H1 (cell line): Measurements from ENCODE around the gene METAP1D. TPM values are rescaled to one million over a fixed set of nuclear protein-coding genes. Genes with fewer than 3 reads are reported as not detected.
A peak's percentile ranks its signal among the peaks of the same experiment; 100 is the strongest.

ENCODE experiments used
- CTCF ChIA-PET: fragments of 300-600 bp; sonication (Branson Sonifier 250); formaldehyde crosslinking; loops from one replicate; lab custom pipeline; 2021; ENCODE audit not compliant: partially characterized antibody; lab: Charles Lee
- POLR2A ChIA-PET: fragments of 300-600 bp; sonication (Branson Sonifier 250); formaldehyde crosslinking; loops from one replicate; lab custom pipeline; 2021; ENCODE audit warnings: inconsistent platforms; ENCODE audit not compliant: partially characterized antibody; lab: Charles Lee
- DNase-seq, 2 experiments: peaks; one replicate each; pipeline versions ENCODE4 v3.0.0 to v3.0.0-alpha.2; 2010 to 2022; ENCODE audit warnings: low spot score in 2 of 2, low read depth in 1 of 2, mixed read lengths in 1 of 2
- FAIRE-seq: peaks from 2 replicates; lab custom pipeline; 2011; peaks lifted over from hg19 to GRCh38; lab: Jason Lieb, UNC
- H2AFZ ChIP-seq: 2 replicates; pipeline ENCODE4 v1.8.1; 2012; ENCODE audit warnings: low read length, inconsistent platforms
- H2AK5ac ChIP-seq: 2 replicates; pipeline ENCODE4 v1.6.1; 2013; ENCODE audit warnings: low read depth, low read length
- H2BK120ac ChIP-seq: replicated peaks from 2 replicates; pipeline ENCODE3; 2013; ENCODE audit warnings: low read depth, low read length, inconsistent platforms
- H2BK12ac ChIP-seq: 2 replicates; pipeline ENCODE4 v1.6.1; 2013; ENCODE audit warnings: low read depth, low read length
- H2BK15ac ChIP-seq: 2 replicates; pipeline ENCODE4 v1.6.1; 2013; ENCODE audit warnings: low read length
- H2BK20ac ChIP-seq: 2 replicates; pipeline ENCODE4 v1.6.1; 2013; ENCODE audit warnings: low read length
- H2BK5ac ChIP-seq: 2 replicates; pipeline ENCODE4 v1.6.1; 2013; ENCODE audit warnings: low read depth, low read length
- H3K14ac ChIP-seq: 2 replicates; pipeline ENCODE4 v1.6.1; 2013; ENCODE audit warnings: inconsistent platforms; ENCODE audit not compliant: insufficient read length
- H3K18ac ChIP-seq: 2 replicates; pipeline ENCODE4 v1.6.1; 2013; ENCODE audit warnings: low read length; ENCODE audit errors: extremely low read depth
- H3K23ac ChIP-seq: 2 replicates; pipeline ENCODE4 v1.6.1; 2013; ENCODE audit warnings: inconsistent platforms; ENCODE audit not compliant: insufficient read length
- H3K23me2 ChIP-seq: 2 replicates; pipeline ENCODE4 v1.6.1; 2013; ENCODE audit warnings: low read depth, low read length
- H3K27ac ChIP-seq: 2 replicates; pipeline ENCODE4 v1.6.1; 2011; ENCODE audit warnings: low read depth, low read length, inconsistent platforms
- H3K27me3 ChIP-seq, 4 experiments: replicated peaks in 1 of 4; 1 replicate in 1 of 4; 2 replicates in 3 of 4; pipeline versions ENCODE4 v1.6.1 to v1.8.1; 2011 to 2013; ENCODE audit warnings: low read length in 3 of 4, mild to moderate bottlenecking in 3 of 4, inconsistent platforms in 2 of 4, mixed read lengths in 2 of 4, moderate library complexity in 1 of 4; ENCODE audit not compliant: control insufficient read depth in 3 of 4, insufficient read depth in 3 of 4; ENCODE audit errors: extremely low read depth in 1 of 4
- H3K36me3 ChIP-seq, 4 experiments: 2 replicates each; pipeline versions ENCODE4 v1.6.1 to v1.8.1; 2011 to 2013; ENCODE audit warnings: mild to moderate bottlenecking in 4 of 4, low read length in 3 of 4, moderate library complexity in 2 of 4, control low read depth in 1 of 4, inconsistent platforms in 1 of 4; ENCODE audit not compliant: insufficient read depth in 4 of 4, control insufficient read depth in 2 of 4
- H3K4ac ChIP-seq: replicated peaks from 2 replicates; pipeline ENCODE3; 2013; ENCODE audit warnings: low read length, low read depth, mixed read lengths, inconsistent platforms; ENCODE audit not compliant: insufficient read length
- H3K4me1 ChIP-seq, 4 experiments: replicated peaks in 1 of 4; 1 replicate in 1 of 4; 2 replicates in 3 of 4; pipeline versions ENCODE4 v1.6.1 to v1.8.1; 2011 to 2013; ENCODE audit warnings: low read length in 3 of 4, inconsistent platforms in 2 of 4, mixed read lengths in 1 of 4; ENCODE audit not compliant: insufficient read depth in 4 of 4, control insufficient read depth in 3 of 4
- H3K4me2 ChIP-seq, 2 experiments: 2 replicates each; pipeline versions ENCODE4 v1.6.1 to v1.8.1; 2011 to 2013; ENCODE audit warnings: low read depth in 2 of 2, low read length in 2 of 2, control low read depth in 1 of 2, inconsistent platforms in 1 of 2, mild to moderate bottlenecking in 1 of 2; ENCODE audit not compliant: insufficient read depth in 1 of 2
- H3K4me3 ChIP-seq, 4 experiments: fragments of 200-600, 300-600 bp in 1 of 4; sonication (generic), shearing (Covaris generic), sonication (Bioruptor Twin) in 1 of 4; 2 replicates each; pipeline versions ENCODE4 v1.5.1 to v1.8.1; 2011 to 2016; ENCODE audit warnings: low read length in 4 of 4, low read depth in 3 of 4, control low read depth in 2 of 4, inconsistent platforms in 2 of 4, mild to moderate bottlenecking in 2 of 4, mixed read lengths in 1 of 4, moderate library complexity in 1 of 4; ENCODE audit not compliant: insufficient read depth in 2 of 4; ENCODE audit errors: extremely low read depth in 1 of 4
- H3K56ac ChIP-seq: replicated peaks from 2 replicates; pipeline ENCODE3; 2013; ENCODE audit warnings: low read depth, mild to moderate bottlenecking, mixed read lengths, low read length, inconsistent platforms; ENCODE audit not compliant: insufficient read length
- H3K79me1 ChIP-seq: 2 replicates; pipeline ENCODE4 v1.6.1; 2013; ENCODE audit warnings: low read depth, low read length, control low read depth
- H3K79me2 ChIP-seq, 2 experiments: 2 replicates each; pipeline versions ENCODE4 v1.6.1 to v1.8.1; 2012 to 2013; ENCODE audit warnings: low read length in 2 of 2, mild to moderate bottlenecking in 2 of 2, inconsistent platforms in 1 of 2; ENCODE audit not compliant: insufficient read depth in 2 of 2, control insufficient read depth in 1 of 2
- H3K9ac ChIP-seq, 4 experiments: replicated peaks in 1 of 4; 1 replicate in 1 of 4; 2 replicates in 3 of 4; pipeline versions ENCODE4 v1.6.1 to v1.8.1; 2011 to 2013; ENCODE audit warnings: low read depth in 3 of 4, low read length in 3 of 4, control low read depth in 2 of 4, mild to moderate bottlenecking in 2 of 4, moderate library complexity in 2 of 4, inconsistent platforms in 1 of 4; ENCODE audit errors: extremely low read depth in 1 of 4
- H3K9me3 ChIP-seq, 2 experiments: 2 replicates each; pipeline versions ENCODE4 v1.6.1 to v1.8.1; 2012 to 2013; ENCODE audit warnings: mild to moderate bottlenecking in 2 of 2, moderate library complexity in 2 of 2, control low read depth in 1 of 2, inconsistent platforms in 1 of 2, low read depth in 1 of 2, low read length in 1 of 2, mixed read lengths in 1 of 2; ENCODE audit not compliant: insufficient read depth in 2 of 2
- H4K20me1 ChIP-seq, 2 experiments: replicated peaks in 1 of 2; 2 replicates each; pipeline versions ENCODE3 to v1.8.1; 2011 to 2013; ENCODE audit warnings: inconsistent platforms in 2 of 2, low read length in 2 of 2, mild to moderate bottlenecking in 1 of 2; ENCODE audit not compliant: insufficient read depth in 2 of 2, control insufficient read depth in 1 of 2
- H4K5ac ChIP-seq: 2 replicates; pipeline ENCODE4 v1.6.1; 2013; ENCODE audit warnings: low read length, low read depth, mixed read lengths, inconsistent platforms; ENCODE audit not compliant: insufficient read length
- H4K8ac ChIP-seq: 2 replicates; pipeline ENCODE4 v1.8.0; 2013; ENCODE audit warnings: mild to moderate bottlenecking, moderate library complexity, low read length, inconsistent platforms; ENCODE audit not compliant: insufficient read depth; ENCODE audit errors: extremely low read depth
- H4K91ac ChIP-seq: replicated peaks from 2 replicates; pipeline ENCODE3; 2013; ENCODE audit warnings: low read length, mixed read lengths, inconsistent platforms; ENCODE audit not compliant: insufficient read length
- ASH2L ChIP-seq: fragments of 200-600, 300-600 bp; sonication (generic); IDR thresholded peaks from one replicate; pipeline ENCODE4 v1.7.1; 2017; ENCODE audit warnings: low read length
- CEBPB ChIP-seq: IDR thresholded peaks from 2 replicates; pipeline ENCODE4 v1.6.1; 2012; ENCODE audit warnings: low read depth, low read length
- NRF1 ChIP-seq: IDR thresholded peaks from 2 replicates; pipeline ENCODE4 v1.6.1; 2011; ENCODE audit warnings: mild to moderate bottlenecking, low read depth, low read length, improper control_type of control experiment
- RAD21 ChIP-seq, 2 experiments: IDR thresholded peaks in 1 of 2; conservative IDR thresholded peaks in 1 of 2; 2 replicates each; pipeline ENCODE4 v1.6.1; 2011; ENCODE audit warnings: low read depth in 2 of 2, low read length in 2 of 2, improper control_type of control experiment in 1 of 2, inconsistent platforms in 1 of 2, mild to moderate bottlenecking in 1 of 2, moderate library complexity in 1 of 2
- SP4 ChIP-seq: IDR thresholded peaks from 2 replicates; pipeline ENCODE4 v1.6.1; 2012; ENCODE audit warnings: low read length, inconsistent platforms
- SUZ12 ChIP-seq: fragments of 200-600 bp; sonication (generic); IDR thresholded peaks from 2 replicates; pipeline ENCODE4 v1.6.1; 2012; ENCODE audit warnings: mild to moderate bottlenecking, inconsistent platforms, low read length, moderate library complexity, mixed read lengths
- YY1 ChIP-seq: IDR thresholded peaks from 2 replicates; pipeline ENCODE4 v1.6.1; 2011; ENCODE audit warnings: low read depth, mild to moderate bottlenecking, low read length
- ZNF274 ChIP-seq: IDR thresholded peaks from 2 replicates; pipeline ENCODE4 v1.7.0; 2012; ENCODE audit warnings: low read length, borderline replicate concordance; ENCODE audit errors: extremely low read depth
- WGBS, 2 experiments: shearing (Covaris generic) in 1 of 2; methylation state at CpG; one replicate each; pipeline versions ENCODE4 v1.1.6 to v1.1.7; 2013 to 2015; ENCODE audit warnings: low lambda C conversion rate in 2 of 2, mixed read lengths in 2 of 2, inconsistent platforms in 1 of 2, low coverage in 1 of 2, missing lambda C conversion rate in 1 of 2; ENCODE audit not compliant: insufficient replicate concordance in 2 of 2, insufficient coverage in 1 of 2, insufficient read length in 1 of 2; ENCODE audit errors: extremely low coverage in 1 of 2, missing lambda C conversion rate in 1 of 2; 5-methylcytosine and 5-hydroxymethylcytosine counted together
- polyA plus RNA-seq, 7 experiments: library from polyadenylated mRNA; depleted of rRNA in 3 of 7; stranded (reverse) in 5 of 7; unstranded in 2 of 7; fragments of >200 nt in 5 of 7; fragments of 200-250 nt in 2 of 7; gene quantifications; 1 replicate in 5 of 7; 2 replicates in 1 of 7; 4 replicates in 1 of 7; pipeline versions ENCODE4 v1.2.1 to v1.2.3, GENCODE V29; 2011 to 2013; ENCODE audit warnings: missing spikeins in 2 of 7, mixed read lengths in 2 of 7
- total RNA-seq: library from RNA; stranded (reverse); fragmentation: NEBNext Ultra II Directional; extraction: Animal tissue kit (Norgen Biotek cat#: 25700); gene quantifications from 2 replicates; pipeline ENCODE4 v1.2.1, GENCODE V29; 2021
- TF ChIP-seq, protein P1 (sequence below): IDR thresholded peaks from 2 replicates; pipeline ENCODE4 v1.6.1; 2011; ENCODE audit warnings: low read depth, mild to moderate bottlenecking, low read length; ENCODE audit not compliant: insufficient read depth

Gene METAP1D
- total and polyA plus RNA-seq, 2 of the 8 experiments (the other 6 are each of a cell fraction or from before 2014, with no cell fraction given) = 3.9 to 6.2 TPM

DNA sequence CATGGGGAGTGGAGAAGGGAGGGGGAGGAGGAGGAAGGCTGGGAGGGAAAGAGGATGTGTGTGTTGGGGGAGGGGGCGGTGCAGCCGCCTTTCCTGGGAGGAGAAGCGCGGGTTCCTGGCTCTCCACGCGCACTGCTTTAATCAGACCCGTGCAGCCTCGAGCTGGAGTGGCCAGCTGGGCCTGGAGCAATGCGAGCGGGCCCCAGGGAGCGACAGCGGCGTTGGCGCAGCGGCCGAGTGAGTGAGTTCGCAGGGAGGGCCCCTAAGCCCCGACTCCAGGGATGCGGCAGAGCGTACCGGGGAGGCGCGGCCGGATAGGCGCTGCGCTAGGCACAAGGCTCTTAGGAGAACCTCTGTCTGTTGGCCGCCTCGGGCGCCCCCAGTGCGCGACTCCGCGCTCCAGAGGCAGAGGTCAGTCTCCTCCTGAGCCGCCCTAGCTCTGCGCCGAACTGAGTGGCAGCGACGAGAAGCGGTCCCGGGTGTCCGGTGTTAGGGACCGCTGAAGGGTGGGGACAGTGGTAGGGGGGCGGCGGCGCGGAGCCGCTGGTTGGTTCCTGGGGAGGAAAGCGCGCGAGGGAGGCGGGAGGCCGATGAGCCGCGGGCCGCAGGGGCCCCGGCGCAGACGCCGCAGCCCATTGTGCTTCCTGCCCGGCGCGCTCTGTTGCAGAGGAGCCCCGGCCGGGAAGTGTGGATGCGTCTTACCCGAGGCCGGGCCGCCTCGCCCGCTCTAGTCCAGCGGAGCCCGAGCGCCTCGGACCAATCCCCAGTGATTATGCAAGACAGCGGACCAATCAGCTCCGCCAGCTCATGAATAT lies 85.1 kb downstream of the METAP1D start:
- no peak overlapping the region for H3K4ac ChIP-seq
- 1% methylated on average over 43 of the region's 76 CpGs; no CpG with 5 or more reads in 1 of the 2 experiments for WGBS, 2 experiments
- H3K36me3 ChIP-seq = 0 out of 8 replicates have a peak, but pooled peaks cover 0 to 3% (median 0%) of the 10 kb centered on the region in 4 experiments
- no peaks in the 10 kb centered on the region for H3K79me2 ChIP-seq
- H3K4me1 ChIP-seq = peaks cover 2 to 61% (median 31%) of the 10 kb centered on the region in 4 experiments
- H3K23me2 ChIP-seq = peaks cover 14% of the 10 kb centered on the region; the same call in 1 of the 2 replicates
- POLR2A ChIA-PET = interaction anchor here (0.8 to 14.0 kb wide), 2 partner anchors 12 to 17 kb away, joined by 3 to 184 read pairs; partner anchors contain the start of gene DLX2
- H2BK15ac ChIP-seq = 0 out of 2 replicates have a peak overlapping the region, but pooled peaks have one; percentile 81
- FAIRE-seq (peak; percentile 72), DNase-seq (peak in 1 of 2 experiments; percentile 88)
- no peak overlapping the region for H3K56ac ChIP-seq
- H3K27ac ChIP-seq = no peak overlapping the region
- peak overlapping the region; percentile 9; the same call in 1 of the 2 replicates for H2AFZ ChIP-seq
- no peak overlapping the region for H4K8ac ChIP-seq
- no peak overlapping the region for H2BK120ac ChIP-seq
- H3K14ac ChIP-seq = no peak overlapping the region
- peaks cover 93 to 100% (median 99%) of the 10 kb centered on the region in 4 experiments for H3K27me3 ChIP-seq
- H2BK12ac ChIP-seq = 0 out of 2 replicates have a peak overlapping the region, but pooled peaks have one; percentile 39
- no peak overlapping the region for H3K23ac ChIP-seq
- no peak overlapping the region for H2AK5ac ChIP-seq
- H3K4me2 ChIP-seq = peak overlapping the region; percentile 78 to 84
- peak overlapping the region; percentile 48; the same call in 1 of the 2 replicates for H3K18ac ChIP-seq
- H3K9me3 ChIP-seq = no peaks in the 10 kb centered on the region
- CTCF ChIA-PET = interaction anchor here (0.9 to 12.4 kb wide), 5 partner anchors 11 to 489 kb away, joined by 3 to 198 read pairs (median 19); partner anchors contain the start of gene DLX2
- H4K20me1 ChIP-seq = peaks cover 23 to 45% of the 10 kb centered on the region in 2 experiments
- H2BK5ac ChIP-seq = no peak overlapping the region; the same call in 1 of the 2 replicates
- no peaks in the 10 kb centered on the region for H3K79me1 ChIP-seq
- no peak overlapping the region for H3K9ac ChIP-seq
- H2BK20ac ChIP-seq = 0 out of 2 replicates have a peak overlapping the region, but pooled peaks have one; percentile 18
- no peak overlapping the region for H4K91ac ChIP-seq
- peak overlapping the region; percentile 40 to 66 (median 53) for H3K4me3 ChIP-seq
- no peak overlapping the region for H4K5ac ChIP-seq
- TF ChIP-seq NRF1 (no peak), CEBPB (peak; percentile 92), ZNF274 (no peak), ASH2L (peak; percentile 24), RAD21 (IDR thresholded peaks at IDR 0.05 in 1 of 2, conservative IDR thresholded peaks at IDR 0.05 in 1 of 2; ENCODE audit: low read depth in 2 of 2, low read length in 2 of 2) (no peak), SUZ12 (no peak; the same call in 1 of the 2 replicates), SP4 (no peak), YY1 (no peak)
- TF ChIP-seq, protein P1, sequence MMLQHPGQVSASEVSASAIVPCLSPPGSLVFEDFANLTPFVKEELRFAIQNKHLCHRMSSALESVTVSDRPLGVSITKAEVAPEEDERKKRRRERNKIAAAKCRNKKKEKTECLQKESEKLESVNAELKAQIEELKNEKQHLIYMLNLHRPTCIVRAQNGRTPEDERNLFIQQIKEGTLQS = no peak
